GM19035 (cell line): ENCODE data around the gene JUND.

Source experiments
- ATAC-seq: cut with Tn5 transposase; IDR thresholded peaks from one replicate; pipeline ENCODE4 v1.9.1; 2021; ENCODE audit not compliant: unreplicated experiment

The JUND gene

GRCh38 chr19:18271433-18271841 lies 10.0 kb downstream of the JUND start:
- ATAC-seq, result no peak

GRCh38 chr19:18270326-18270725 lies 11.1 kb downstream of the JUND start:
- ATAC-seq, result no peak

- ATAC-seq, result no peak
Measured at GRCh38 chr19:18269070-18269723, 12.2 kb downstream of the JUND start.

GRCh38 chr19:18266771-18267686 lies 14.4 kb downstream of the JUND start:
- no peak for ATAC-seq

GRCh38 chr19:18265582-18265981 lies 15.8 kb downstream of the JUND start:
- ATAC-seq, result no peak

- ATAC-seq, result no peak
Measured at GRCh38 chr19:18264971-18265540, 16.4 kb downstream of the JUND start.

GRCh38 chr19:18264137-18264854 lies 17.1 kb downstream of the JUND start:
- no peak for ATAC-seq

GRCh38 chr19:18263324-18264136 lies 17.9 kb downstream of the JUND start:
- no peak for ATAC-seq

GRCh38 chr19:18262917-18263316 lies 18.5 kb downstream of the JUND start:
- ATAC-seq, result no peak

GRCh38 chr19:18262144-18262543 lies 19.3 kb downstream of the JUND start:
- no peak for ATAC-seq

- no peak for ATAC-seq
Measured at GRCh38 chr19:18261474-18261873, 19.9 kb downstream of the JUND start.

GRCh38 chr19:18259893-18260292 lies 21.5 kb downstream of the JUND start:
- no peak for ATAC-seq

- no peak for ATAC-seq
Measured at GRCh38 chr19:18257503-18258470, 23.6 kb downstream of the JUND start.

- ATAC-seq, result no peak
Measured at GRCh38 chr19:18254546-18255503, 26.6 kb downstream of the JUND start.

- no peak for ATAC-seq
Measured at GRCh38 chr19:18253716-18254115, 27.7 kb downstream of the JUND start.

- no peak for ATAC-seq
Measured at GRCh38 chr19:18253130-18253529, 28.3 kb downstream of the JUND start.

GRCh38 chr19:18252370-18252717 lies 29.1 kb downstream of the JUND start:
- ATAC-seq, result no peak
